Measurements from ENCODE around the gene FRMD5.
A peak's percentile ranks its signal among the peaks of the same experiment; 100 is the strongest.

- TF ChIP-seq POLR2A (IDR thresholded peaks at IDR 0.05) (peak; percentile 96), POLR2AphosphoS5 (IDR thresholded peaks at IDR 0.05) (peak; percentile 95 to 99 (median 98)), CTCF (IDR thresholded peaks at IDR 0.05) (no peak), EP300 (IDR thresholded peaks at IDR 0.05; ENCODE audit: low read depth) (no peak)
Measured at GRCh38 chr15:43824302-43825246, 370.5 kb downstream of the FRMD5 start, which contains the start of gene MFAP1.
